Measurements from ENCODE around the gene PPP1R9A.

PPP1R9A gene

GRCh38 chr7:95319570-95319969 lies 412.2 kb downstream of the PPP1R9A start:
- Histone ChIP-seq H3K9me3 (ENCODE audit: control insufficient read depth, insufficient read depth, low read depth, low read length) (no peaks in the 10 kb centered on the region), H3K4me1 (ENCODE audit: control insufficient read depth, insufficient read depth, low read length) (no peaks in the 10 kb centered on the region), H3K4me3 (ENCODE audit: low read depth, low read length) (no peak overlapping the region), H3K27ac (ENCODE audit: extremely low read depth, low read depth, low read length) (no peak overlapping the region), H3K36me3 (ENCODE audit: control insufficient read depth in 2 of 2, insufficient read depth in 1 of 2, low read length in 2 of 2) (no peaks in the 10 kb centered on the region)
- TF ChIP-seq ZNF48 (tag by site-specific recombination; IDR thresholded peaks at IDR 0.05) (no peak), ZNF146 (tag by site-specific recombination; IDR thresholded peaks at IDR 0.05) (no peak), ZBTB6 (tag by site-specific recombination; IDR thresholded peaks at IDR 0.05) (no peak), KLF8 (tag by site-specific recombination; IDR thresholded peaks at IDR 0.05) (no peak), ZNF404 (tag by site-specific recombination; IDR thresholded peaks at IDR 0.05) (no peak), ZNF214 (tag by site-specific recombination; IDR thresholded peaks at IDR 0.05; ENCODE audit: borderline replicate concordance) (no peak), ZNF350 (tag by site-specific recombination; IDR thresholded peaks at IDR 0.05) (no peak), BCL11A (tag by site-specific recombination; IDR thresholded peaks at IDR 0.05; ENCODE audit: low read depth) (no peak), ZNF747 (tag by site-specific recombination; IDR thresholded peaks at IDR 0.05) (no peak), ZNF292 (tag by site-specific recombination; IDR thresholded peaks at IDR 0.05; ENCODE audit: borderline replicate concordance, low read depth) (no peak), SCRT1 (tag by site-specific recombination; IDR thresholded peaks at IDR 0.05; ENCODE audit: borderline replicate concordance) (no peak), PATZ1 (tag by site-specific recombination; IDR thresholded peaks at IDR 0.05) (no peak), ZNF624 (tag by site-specific recombination; IDR thresholded peaks at IDR 0.05) (no peak), ZNF26 (tag by site-specific recombination; IDR thresholded peaks at IDR 0.05) (no peak), ZNF555 (tag by site-specific recombination; conservative IDR thresholded peaks at IDR 0.05) (no peak), ZNF23 (tag by site-specific recombination; IDR thresholded peaks at IDR 0.05; ENCODE audit: borderline replicate concordance) (no peak)
- TF ChIP-seq, protein P1, sequence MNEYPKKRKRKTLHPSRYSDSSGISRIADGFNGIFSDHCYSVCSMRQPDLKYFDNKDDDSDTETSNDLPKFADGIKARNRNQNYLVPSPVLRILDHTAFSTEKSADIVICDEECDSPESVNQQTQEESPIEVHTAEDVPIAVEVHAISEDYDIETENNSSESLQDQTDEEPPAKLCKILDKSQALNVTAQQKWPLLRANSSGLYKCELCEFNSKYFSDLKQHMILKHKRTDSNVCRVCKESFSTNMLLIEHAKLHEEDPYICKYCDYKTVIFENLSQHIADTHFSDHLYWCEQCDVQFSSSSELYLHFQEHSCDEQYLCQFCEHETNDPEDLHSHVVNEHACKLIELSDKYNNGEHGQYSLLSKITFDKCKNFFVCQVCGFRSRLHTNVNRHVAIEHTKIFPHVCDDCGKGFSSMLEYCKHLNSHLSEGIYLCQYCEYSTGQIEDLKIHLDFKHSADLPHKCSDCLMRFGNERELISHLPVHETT (tag by site-specific recombination; IDR thresholded peaks at IDR 0.05) = no peak
- TF ChIP-seq, protein P2, sequence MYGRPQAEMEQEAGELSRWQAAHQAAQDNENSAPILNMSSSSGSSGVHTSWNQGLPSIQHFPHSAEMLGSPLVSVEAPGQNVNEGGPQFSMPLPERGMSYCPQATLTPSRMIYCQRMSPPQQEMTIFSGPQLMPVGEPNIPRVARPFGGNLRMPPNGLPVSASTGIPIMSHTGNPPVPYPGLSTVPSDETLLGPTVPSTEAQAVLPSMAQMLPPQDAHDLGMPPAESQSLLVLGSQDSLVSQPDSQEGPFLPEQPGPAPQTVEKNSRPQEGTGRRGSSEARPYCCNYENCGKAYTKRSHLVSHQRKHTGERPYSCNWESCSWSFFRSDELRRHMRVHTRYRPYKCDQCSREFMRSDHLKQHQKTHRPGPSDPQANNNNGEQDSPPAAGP (tag by site-specific recombination; IDR thresholded peaks at IDR 0.05) = no peak
- ChIA-PET CTCF (no interaction called here), POLR2A (no interaction called here)

- ChIA-PET CTCF (no interaction called here), POLR2A (no interaction called here)
- Histone ChIP-seq H3K36me3 (ENCODE audit: control insufficient read depth in 2 of 2, insufficient read depth in 1 of 2, low read length in 2 of 2) (no peaks in the 10 kb centered on the region), H3K4me1 (ENCODE audit: control insufficient read depth, insufficient read depth, low read length) (no peaks in the 10 kb centered on the region), H3K27ac (ENCODE audit: extremely low read depth, low read depth, low read length) (no peak overlapping the region), H3K4me3 (ENCODE audit: low read depth, low read length) (no peak overlapping the region), H3K9me3 (ENCODE audit: control insufficient read depth, insufficient read depth, low read depth, low read length) (no peaks in the 10 kb centered on the region)
- TF ChIP-seq, protein P2 (tag by site-specific recombination; IDR thresholded peaks at IDR 0.05) = no peak
- TF ChIP-seq ZNF544 (tag by site-specific recombination; IDR thresholded peaks at IDR 0.05) = no peak
- TF ChIP-seq ZNF274 (IDR thresholded peaks at IDR 0.05; ENCODE audit: low read length) = no peak
- no peak for TF ChIP-seq ZNF274 (tag by site-specific recombination; IDR thresholded peaks at IDR 0.05; ENCODE audit: borderline replicate concordance)
- TF ChIP-seq ZNF664 (tag by site-specific recombination; IDR thresholded peaks at IDR 0.05) = no peak
- no peak for TF ChIP-seq ZNF114 (tag by site-specific recombination; IDR thresholded peaks at IDR 0.05)
- TF ChIP-seq FEZF1 (tag by site-specific recombination; IDR thresholded peaks at IDR 0.05) = no peak
- no peak for TF ChIP-seq ZNF521 (tag by site-specific recombination; IDR thresholded peaks at IDR 0.05)
- no peak for TF ChIP-seq ZNF239 (tag by site-specific recombination; IDR thresholded peaks at IDR 0.05)
- no peak for TF ChIP-seq ZNF777 (tag by site-specific recombination; IDR thresholded peaks at IDR 0.05; ENCODE audit: borderline replicate concordance)
- no peak for TF ChIP-seq ZNF48 (tag by site-specific recombination; IDR thresholded peaks at IDR 0.05)
- TF ChIP-seq ZNF202 (tag by site-specific recombination; IDR thresholded peaks at IDR 0.05; ENCODE audit: borderline replicate concordance) = no peak
- no peak for TF ChIP-seq ZNF558 (tag by site-specific recombination; IDR thresholded peaks at IDR 0.05)
These were observed 413.3 kb downstream of the PPP1R9A start for GRCh38 chr7:95320651-95321050.
